ENCODE measurements around the gene RPL14.

Gene RPL14

DNA sequence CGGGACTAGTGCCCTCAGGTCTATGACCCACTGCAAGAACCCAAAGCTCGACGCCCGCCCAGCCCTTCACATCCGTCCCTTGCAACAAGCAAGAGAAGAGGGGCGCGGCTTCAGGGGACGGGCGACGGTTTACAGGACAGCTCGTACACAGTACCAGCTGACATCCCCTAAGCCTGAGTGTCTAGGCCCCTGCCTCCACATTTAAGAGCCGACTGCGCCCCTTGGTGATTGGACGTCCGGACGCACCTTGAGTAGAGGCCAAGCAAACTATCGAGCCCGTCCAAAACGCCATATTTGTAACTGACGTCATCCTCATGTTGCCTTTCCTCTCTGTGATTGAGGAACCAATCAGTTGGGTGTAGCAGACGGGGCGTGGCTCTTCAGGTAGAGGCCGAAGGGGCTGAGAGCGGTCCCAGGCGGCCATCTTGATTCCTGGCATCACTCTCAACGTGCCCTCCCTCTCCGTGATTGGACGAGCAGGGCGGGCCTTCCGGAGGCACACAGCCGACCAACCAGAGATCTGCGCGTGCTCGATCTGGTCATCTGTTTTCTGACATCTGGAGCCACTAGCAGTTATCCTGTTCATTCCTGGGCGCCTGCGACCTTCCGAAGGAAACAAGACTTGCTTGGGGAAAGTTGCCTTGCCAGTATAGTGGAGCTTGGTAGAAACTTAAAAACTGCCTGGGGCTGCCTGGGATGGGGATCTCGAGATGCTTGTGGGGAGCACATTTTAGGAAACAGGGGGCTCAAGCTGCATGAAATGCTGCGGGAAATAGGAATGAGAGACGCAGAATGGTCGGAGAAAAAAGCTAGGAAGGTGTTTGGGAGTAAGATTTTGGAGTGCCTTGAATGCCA, 4.0 kb upstream of the RPL14 start:
- Histone ChIP-seq H3K9me3 (ENCODE audit: control insufficient read depth, insufficient read depth, low read length) (no peaks in the 10 kb centered on the region), H3K4me1 (ENCODE audit: control insufficient read depth, low read length) (peaks cover 29% of the 10 kb centered on the region), H3K27ac (ENCODE audit: low read depth, low read length) (peak overlapping the region; percentile 34)

DNA sequence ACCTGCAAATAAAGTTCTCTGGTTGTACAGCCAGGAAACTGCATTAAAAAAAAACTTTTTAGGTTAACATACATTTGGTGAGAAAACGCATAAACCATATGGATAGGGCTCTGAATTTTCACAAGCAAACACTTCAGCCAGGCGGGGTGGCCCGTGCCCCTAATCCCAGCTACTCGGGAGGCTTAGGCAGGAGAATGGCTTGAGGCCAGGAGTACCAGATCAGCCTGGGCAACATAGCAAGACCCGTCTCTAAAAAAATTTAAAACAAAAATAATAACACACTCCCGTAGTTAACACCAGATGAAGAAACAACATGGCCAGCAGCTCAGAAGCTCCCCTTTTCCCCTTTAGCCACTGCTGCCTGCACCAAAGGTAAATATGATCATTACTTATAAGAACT, 3.2 kb upstream of the RPL14 start:
- H3F3A ChIP-seq (ENCODE audit: control insufficient read depth, insufficient read depth): peaks cover 11% of the 10 kb centered on the region
- peaks cover 38% of the 10 kb centered on the region for H3K4me1 ChIP-seq (ENCODE audit: control insufficient read depth, low read length)
- peaks cover 13% of the 10 kb centered on the region; the same call in 1 of the 2 replicates for H4K20me1 ChIP-seq (ENCODE audit: control insufficient read depth, insufficient read depth, low read depth, low read length)
- peaks cover 17% of the 10 kb centered on the region for H3K36me3 ChIP-seq (ENCODE audit: control insufficient read depth, low read length)
- no peaks in the 10 kb centered on the region for H3K9me3 ChIP-seq (ENCODE audit: control insufficient read depth, insufficient read depth, low read length)
- TF ChIP-seq EZH2phosphoT487 (IDR thresholded peaks at IDR 0.05; ENCODE audit: borderline replicate concordance, low read length): no peak
- TF ChIP-seq, protein P1, sequence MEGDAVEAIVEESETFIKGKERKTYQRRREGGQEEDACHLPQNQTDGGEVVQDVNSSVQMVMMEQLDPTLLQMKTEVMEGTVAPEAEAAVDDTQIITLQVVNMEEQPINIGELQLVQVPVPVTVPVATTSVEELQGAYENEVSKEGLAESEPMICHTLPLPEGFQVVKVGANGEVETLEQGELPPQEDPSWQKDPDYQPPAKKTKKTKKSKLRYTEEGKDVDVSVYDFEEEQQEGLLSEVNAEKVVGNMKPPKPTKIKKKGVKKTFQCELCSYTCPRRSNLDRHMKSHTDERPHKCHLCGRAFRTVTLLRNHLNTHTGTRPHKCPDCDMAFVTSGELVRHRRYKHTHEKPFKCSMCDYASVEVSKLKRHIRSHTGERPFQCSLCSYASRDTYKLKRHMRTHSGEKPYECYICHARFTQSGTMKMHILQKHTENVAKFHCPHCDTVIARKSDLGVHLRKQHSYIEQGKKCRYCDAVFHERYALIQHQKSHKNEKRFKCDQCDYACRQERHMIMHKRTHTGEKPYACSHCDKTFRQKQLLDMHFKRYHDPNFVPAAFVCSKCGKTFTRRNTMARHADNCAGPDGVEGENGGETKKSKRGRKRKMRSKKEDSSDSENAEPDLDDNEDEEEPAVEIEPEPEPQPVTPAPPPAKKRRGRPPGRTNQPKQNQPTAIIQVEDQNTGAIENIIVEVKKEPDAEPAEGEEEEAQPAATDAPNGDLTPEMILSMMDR (IDR thresholded peaks at IDR 0.05; ENCODE audit: low read depth, low read length, poor library complexity, severe bottlenecking): no peak
- H3K27ac ChIP-seq (ENCODE audit: low read depth, low read length): no peak overlapping the region
- no peaks in the 10 kb centered on the region for H3K9me2 ChIP-seq (replicated peaks; ENCODE audit: control insufficient read depth, low read length)
- H3K27me3 ChIP-seq (ENCODE audit: control insufficient read depth, low read length): no peaks in the 10 kb centered on the region
- peak overlapping the region; percentile 99 for H3K4me2 ChIP-seq (ENCODE audit: low read length)
- peak overlapping the region; percentile 88 for H3K4me3 ChIP-seq (ENCODE audit: low read length)
- H3K79me2 ChIP-seq (ENCODE audit: control insufficient read depth, low read length): peaks cover 30% of the 10 kb centered on the region

More for the DNA sequence above, 4.0 kb upstream of the RPL14 start:
- TF ChIP-seq, protein P1 (IDR thresholded peaks at IDR 0.05; ENCODE audit: low read depth, low read length, poor library complexity, severe bottlenecking): no peak
- no peak for TF ChIP-seq EZH2phosphoT487 (IDR thresholded peaks at IDR 0.05; ENCODE audit: borderline replicate concordance, low read length)
- no peaks in the 10 kb centered on the region for H3K9me2 ChIP-seq (replicated peaks; ENCODE audit: control insufficient read depth, low read length)
- H3K4me3 ChIP-seq (ENCODE audit: low read length): peak overlapping the region; percentile 88
- peaks cover 5% of the 10 kb centered on the region; the same call in 1 of the 2 replicates for H4K20me1 ChIP-seq (ENCODE audit: control insufficient read depth, insufficient read depth, low read depth, low read length)
- peak overlapping the region; percentile 99 for H3K4me2 ChIP-seq (ENCODE audit: low read length)
- H3K79me2 ChIP-seq (ENCODE audit: control insufficient read depth, low read length): peaks cover 22% of the 10 kb centered on the region
- no peaks in the 10 kb centered on the region for H3K27me3 ChIP-seq (ENCODE audit: control insufficient read depth, low read length)
- peaks cover 2% of the 10 kb centered on the region for H3F3A ChIP-seq (ENCODE audit: control insufficient read depth, insufficient read depth)
- peaks cover 9% of the 10 kb centered on the region for H3K36me3 ChIP-seq (ENCODE audit: control insufficient read depth, low read length)

DNA sequence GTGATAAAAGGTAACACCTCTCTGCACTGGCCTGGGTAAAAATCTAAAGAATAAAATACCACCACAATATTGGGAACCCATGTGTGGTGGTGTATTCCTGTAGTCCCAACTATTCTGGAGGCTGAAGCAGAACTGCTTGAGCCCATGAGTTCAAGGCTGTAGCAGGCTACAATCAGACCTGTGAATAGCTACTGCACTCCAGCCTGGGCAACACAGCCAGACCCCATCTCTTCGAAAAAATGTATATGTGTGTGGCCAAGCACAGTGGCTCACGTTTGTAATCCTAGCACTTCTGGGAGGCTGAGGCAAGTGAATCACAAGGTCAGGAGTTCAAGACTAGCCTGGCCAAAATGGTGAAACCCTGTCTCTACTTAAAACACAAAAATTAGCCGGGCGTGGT, 1.8 kb upstream of the RPL14 start:
- Histone ChIP-seq H3K4me1 (ENCODE audit: control insufficient read depth, low read length) (peaks cover 42% of the 10 kb centered on the region), H3K9me2 (replicated peaks; ENCODE audit: control insufficient read depth, low read length) (no peaks in the 10 kb centered on the region), H3K79me2 (ENCODE audit: control insufficient read depth, low read length) (peaks cover 44% of the 10 kb centered on the region), H3K9me3 (ENCODE audit: control insufficient read depth, insufficient read depth, low read length) (no peaks in the 10 kb centered on the region), H3K4me3 (ENCODE audit: low read length) (no peak overlapping the region), H3K36me3 (ENCODE audit: control insufficient read depth, low read length) (peaks cover 31% of the 10 kb centered on the region), H4K20me1 (ENCODE audit: control insufficient read depth, insufficient read depth, low read depth, low read length) (peaks cover 22% of the 10 kb centered on the region; the same call in 1 of the 2 replicates), H3F3A (ENCODE audit: control insufficient read depth, insufficient read depth) (peaks cover 20% of the 10 kb centered on the region), H3K4me2 (ENCODE audit: low read length) (no peak overlapping the region), H3K27ac (ENCODE audit: low read depth, low read length) (no peak overlapping the region), H3K27me3 (ENCODE audit: control insufficient read depth, low read length) (no peaks in the 10 kb centered on the region)
- no peak for TF ChIP-seq EZH2phosphoT487 (IDR thresholded peaks at IDR 0.05; ENCODE audit: borderline replicate concordance, low read length)
- TF ChIP-seq, protein P1 (IDR thresholded peaks at IDR 0.05; ENCODE audit: low read depth, low read length, poor library complexity, severe bottlenecking): no peak

Data from DOHH2 (cell line).